HEK293 (cell line): ENCODE data around the gene RNU1-1.

ENCODE experiments used
- CTCF ChIP-seq: fragments of 450-650 bp; formaldehyde crosslinking; IDR thresholded peaks from 2 replicates; pipeline ENCODE4 v1.5.1; 2016; ENCODE audit warnings: missing biosample characterization, missing genetic modification characterization
- ZNF138 ChIP-seq: fragments of 450-650 bp; formaldehyde crosslinking; IDR thresholded peaks from 2 replicates; pipeline ENCODE4 v1.5.1; 2016; ENCODE audit warnings: missing biosample characterization, missing genetic modification characterization, borderline replicate concordance

GRCh38 chr1:16503494-16503893 is 10.6 kb downstream of the RNU1-1 start:
- TF ChIP-seq ZNF138 (tag by site-specific recombination) (no peak), CTCF (no peak)
